Stimulated activated CD4-positive, alpha-beta T cell treated with anti-CD3 and anti-CD28 coated beads, Interleukin-12 subunit alpha, Interleukin-12 subunit beta, amount 100 ng/mL, for 48 hours (primary cell): ENCODE measurements around the gene ATP8B2.
"Not testable (repeated sequence)": the region's sequence is repeated elsewhere in the genome, so short reads cannot be mapped to it uniquely, and the experiment has no call there.

Source experiments
- DNase-seq, 3 donors: peaks; one replicate each; pipeline ENCODE4 v3.0.0-alpha.2; 2020; ENCODE audit warnings: low read depth in 2 of 3, low spot score in 1 of 3

ATP8B2 gene

GRCh38 chr1:154324669-154325582 is at the start of gene ATP8B2:
Gene ATP8B2 (plus strand): TSS chr1:154325525. CDS start chr1:154328142, 2,617 bp downstream.
- peak; percentile 75 to 84 (median 79) for DNase-seq

GRCh38 chr1:154276797-154277196 is 48.5 kb upstream of the ATP8B2 start:
- DNase-seq: no peak

- DNase-seq: not testable (repeated sequence)
Measured at GRCh38 chr1:154287591-154287990, 37.7 kb upstream of the ATP8B2 start.

- DNase-seq: no peak
Measured at GRCh38 chr1:154288661-154289060, 36.7 kb upstream of the ATP8B2 start.

GRCh38 chr1:154290921-154291320 is 34.4 kb upstream of the ATP8B2 start:
- DNase-seq: no peak

GRCh38 chr1:154295408-154296235 is 29.7 kb upstream of the ATP8B2 start:
- DNase-seq: no peak

GRCh38 chr1:154301582-154301981 is 23.7 kb upstream of the ATP8B2 start:
- DNase-seq: no peak

- peak in 2 of 3 donors; percentile 43 to 59 for DNase-seq
Measured at GRCh38 chr1:154304664-154305337, 20.5 kb upstream of the ATP8B2 start.

GRCh38 chr1:154306151-154306550 is 19.2 kb upstream of the ATP8B2 start:
- no peak for DNase-seq

- not testable (repeated sequence) for DNase-seq
Measured at GRCh38 chr1:154307670-154308270, 17.6 kb upstream of the ATP8B2 start.

GRCh38 chr1:154309136-154309535 is 16.2 kb upstream of the ATP8B2 start:
- not testable (repeated sequence) for DNase-seq

- DNase-seq: not testable (repeated sequence)
Measured at GRCh38 chr1:154312229-154313065, 12.9 kb upstream of the ATP8B2 start.

- no peak for DNase-seq
Measured at GRCh38 chr1:154313066-154313356, 12.3 kb upstream of the ATP8B2 start.

- not testable (repeated sequence) for DNase-seq
Measured at GRCh38 chr1:154314226-154314625, 11.1 kb upstream of the ATP8B2 start.

GRCh38 chr1:154316704-154317103 is 8.6 kb upstream of the ATP8B2 start:
- DNase-seq: no peak

- no peak for DNase-seq
Measured at GRCh38 chr1:154318386-154318785, 6.9 kb upstream of the ATP8B2 start.

GRCh38 chr1:154320882-154321608 is 4.3 kb upstream of the ATP8B2 start, which contains the start of gene AQP10:
Gene AQP10 (plus strand): TSS chr1:154321093. CDS start chr1:154321156, 63 bp downstream.
- DNase-seq: no peak

- DNase-seq: not testable (repeated sequence)
Measured at GRCh38 chr1:154321609-154321934, 3.8 kb upstream of the ATP8B2 start.

- no peak for DNase-seq
Measured at GRCh38 chr1:154323493-154323892, 1.8 kb upstream of the ATP8B2 start.

- no peak for DNase-seq
Measured at GRCh38 chr1:154324241-154324640, 1.1 kb upstream of the ATP8B2 start.
